ENCODE measurements around the gene ZSWIM8. TPM values are rescaled to one million over a fixed set of nuclear protein-coding genes. Genes with fewer than 3 reads are reported as not detected.

Gene ZSWIM8
- total and polyA plus RNA-seq, 3 donors from 2014 or later = 192 to 289 (median 204) TPM

DNA sequence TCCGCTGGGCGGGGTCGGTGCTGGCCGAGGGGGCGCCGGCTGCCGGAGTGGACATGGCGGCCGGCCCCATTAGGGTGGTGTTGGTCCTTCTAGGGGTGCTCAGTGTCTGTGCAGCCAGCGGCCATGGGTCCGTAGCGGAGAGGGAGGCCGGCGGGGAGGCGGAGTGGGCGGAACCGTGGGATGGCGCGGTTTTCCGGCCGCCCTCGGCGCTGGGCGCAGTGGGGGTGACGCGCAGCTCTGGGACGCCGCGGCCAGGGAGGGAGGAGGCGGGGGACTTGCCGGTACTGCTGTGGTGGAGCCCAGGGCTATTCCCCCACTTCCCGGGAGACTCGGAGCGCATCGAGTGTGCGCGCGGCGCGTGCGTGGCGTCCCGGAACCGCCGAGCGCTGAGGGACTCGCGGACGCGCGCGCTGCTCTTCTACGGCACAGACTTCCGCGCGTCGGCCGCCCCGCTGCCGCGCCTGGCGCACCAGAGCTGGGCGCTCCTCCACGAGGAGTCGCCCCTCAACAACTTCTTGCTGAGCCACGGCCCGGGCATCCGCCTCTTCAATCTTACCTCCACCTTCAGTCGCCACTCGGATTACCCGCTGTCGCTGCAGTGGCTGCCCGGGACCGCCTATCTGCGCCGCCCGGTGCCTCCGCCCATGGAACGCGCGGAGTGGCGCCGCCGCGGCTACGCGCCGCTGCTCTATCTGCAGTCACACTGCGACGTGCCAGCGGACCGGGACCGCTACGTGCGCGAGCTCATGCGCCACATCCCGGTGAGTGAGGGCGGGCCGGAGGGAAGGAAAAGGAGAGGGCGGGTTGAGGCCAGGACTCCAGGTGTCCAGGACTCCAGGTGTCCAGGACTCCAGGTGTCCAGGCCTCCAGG, 12.9 kb upstream of the ZSWIM8 start:
- peak overlapping the region; percentile 95 to 96 for H3K27ac ChIP-seq
- H3K27me3 ChIP-seq = no peaks in the 10 kb centered on the region
- intact Hi-C loops (cut with DNase I; ENCODE audit: low total_unique reads) = no loop called here
- DNase-seq = peak; percentile 80
- H3K9me3 ChIP-seq = no peaks in the 10 kb centered on the region
- TF ChIP-seq POLR2A (IDR thresholded peaks at IDR 0.05) = peak; percentile 42
- TF ChIP-seq, protein P1, sequence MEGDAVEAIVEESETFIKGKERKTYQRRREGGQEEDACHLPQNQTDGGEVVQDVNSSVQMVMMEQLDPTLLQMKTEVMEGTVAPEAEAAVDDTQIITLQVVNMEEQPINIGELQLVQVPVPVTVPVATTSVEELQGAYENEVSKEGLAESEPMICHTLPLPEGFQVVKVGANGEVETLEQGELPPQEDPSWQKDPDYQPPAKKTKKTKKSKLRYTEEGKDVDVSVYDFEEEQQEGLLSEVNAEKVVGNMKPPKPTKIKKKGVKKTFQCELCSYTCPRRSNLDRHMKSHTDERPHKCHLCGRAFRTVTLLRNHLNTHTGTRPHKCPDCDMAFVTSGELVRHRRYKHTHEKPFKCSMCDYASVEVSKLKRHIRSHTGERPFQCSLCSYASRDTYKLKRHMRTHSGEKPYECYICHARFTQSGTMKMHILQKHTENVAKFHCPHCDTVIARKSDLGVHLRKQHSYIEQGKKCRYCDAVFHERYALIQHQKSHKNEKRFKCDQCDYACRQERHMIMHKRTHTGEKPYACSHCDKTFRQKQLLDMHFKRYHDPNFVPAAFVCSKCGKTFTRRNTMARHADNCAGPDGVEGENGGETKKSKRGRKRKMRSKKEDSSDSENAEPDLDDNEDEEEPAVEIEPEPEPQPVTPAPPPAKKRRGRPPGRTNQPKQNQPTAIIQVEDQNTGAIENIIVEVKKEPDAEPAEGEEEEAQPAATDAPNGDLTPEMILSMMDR (IDR thresholded peaks at IDR 0.05) = peak in 1 of 3 experiments; percentile 17
- H3K4me3 ChIP-seq = peak overlapping the region; percentile 73 to 92
- H3K4me1 ChIP-seq = peaks cover 22% of the 10 kb centered on the region
- 0 to 2% methylated on average over 11 to 88 of the region's 101 CpGs for WGBS, 2 donors
- no peaks in the 10 kb centered on the region for H3K36me3 ChIP-seq (ENCODE audit: low read depth, missing control alignments)

DNA sequence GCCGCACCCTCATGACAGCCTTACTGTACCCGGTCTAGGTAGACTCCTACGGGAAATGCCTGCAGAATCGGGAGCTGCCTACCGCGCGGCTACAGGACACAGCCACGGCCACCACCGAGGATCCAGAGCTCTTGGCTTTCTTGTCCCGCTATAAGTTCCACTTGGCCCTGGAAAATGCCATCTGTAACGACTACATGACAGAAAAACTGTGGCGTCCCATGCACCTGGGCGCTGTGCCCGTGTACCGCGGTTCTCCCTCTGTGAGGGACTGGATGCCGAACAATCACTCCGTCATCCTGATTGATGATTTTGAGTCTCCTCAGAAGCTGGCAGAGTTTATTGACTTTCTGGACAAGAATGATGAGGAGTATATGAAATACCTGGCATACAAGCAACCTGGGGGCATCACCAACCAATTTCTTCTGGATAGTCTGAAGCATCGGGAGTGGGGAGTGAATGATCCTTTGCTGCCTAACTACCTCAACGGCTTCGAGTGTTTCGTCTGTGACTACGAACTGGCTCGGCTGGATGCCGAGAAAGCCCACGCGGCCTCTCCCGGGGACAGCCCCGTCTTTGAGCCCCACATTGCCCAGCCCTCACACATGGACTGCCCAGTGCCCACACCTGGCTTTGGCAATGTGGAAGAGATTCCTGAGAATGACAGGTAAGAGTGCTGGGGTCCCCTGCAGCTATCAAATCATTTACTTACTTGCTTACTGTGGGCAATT, 12.1 kb upstream of the ZSWIM8 start:
- H3K27ac ChIP-seq = peak overlapping the region; percentile 95 to 96
- intact Hi-C loops (cut with DNase I; ENCODE audit: low total_unique reads) = no loop called here
- 0 to 1% methylated on average over 20 to 29 of the region's 29 CpGs for WGBS, 2 donors
- TF ChIP-seq POLR2A (IDR thresholded peaks at IDR 0.05) = no peak
- TF ChIP-seq, protein P1 (IDR thresholded peaks at IDR 0.05) = no peak
- H3K36me3 ChIP-seq (ENCODE audit: low read depth, missing control alignments) = no peaks in the 10 kb centered on the region
- H3K27me3 ChIP-seq = no peaks in the 10 kb centered on the region
- H3K9me3 ChIP-seq = no peaks in the 10 kb centered on the region
- peaks cover 22% of the 10 kb centered on the region for H3K4me1 ChIP-seq
- no peak for DNase-seq
- peak overlapping the region; percentile 73 to 92 for H3K4me3 ChIP-seq

- H3K36me3 ChIP-seq (ENCODE audit: low read depth, missing control alignments) = no peaks in the 10 kb centered on the region
- DNase-seq = no peak
- H3K9me3 ChIP-seq = no peaks in the 10 kb centered on the region
- TF ChIP-seq, protein P1 (IDR thresholded peaks at IDR 0.05) = no peak
- TF ChIP-seq POLR2A (IDR thresholded peaks at IDR 0.05) = no peak
- no peak overlapping the region for H3K27ac ChIP-seq
- peaks cover 22% of the 10 kb centered on the region for H3K4me1 ChIP-seq
- 31 to 45% methylated on average over 5 of the region's 5 CpGs for WGBS, 2 donors
- H3K27me3 ChIP-seq = no peaks in the 10 kb centered on the region
- intact Hi-C loops (cut with DNase I; ENCODE audit: low total_unique reads) = no loop called here
- no peak overlapping the region for H3K4me3 ChIP-seq
These were observed 10.8 kb upstream of the ZSWIM8 start for GRCh38 chr10:73774637-73775036.

GRCh38 chr10:73779018-73779417, 6.4 kb upstream of the ZSWIM8 start:
- no peak for DNase-seq
- intact Hi-C loops (cut with DNase I; ENCODE audit: low total_unique reads) = no loop called here
- Histone ChIP-seq H3K27ac (no peak overlapping the region), H3K9me3 (no peaks in the 10 kb centered on the region), H3K4me3 (no peak overlapping the region), H3K36me3 (ENCODE audit: low read depth, missing control alignments) (no peaks in the 10 kb centered on the region), H3K27me3 (no peaks in the 10 kb centered on the region), H3K4me1 (peaks cover 18% of the 10 kb centered on the region)
- TF ChIP-seq, protein P1 (IDR thresholded peaks at IDR 0.05) = no peak
- no peak for TF ChIP-seq POLR2A (IDR thresholded peaks at IDR 0.05)
- WGBS, 2 donors = 92% methylated on average over 5 of the region's 5 CpGs

Data from testis (tissue), 3 donors.